Vagina (tissue), 2 donors: ENCODE results near the gene CGNL1. TPM values are rescaled to one million over a fixed set of nuclear protein-coding genes. Genes with fewer than 3 reads are reported as not detected.

ENCODE experiments used
- DNase-seq, 2 donors: peaks; one replicate each; pipeline ENCODE4 v3.0.0-alpha.2; 2017; ENCODE audit errors: extremely low spot score in 2 of 2
- H3K27ac ChIP-seq: fragments of 200-600 bp; sonication (generic); one replicate; pipeline ENCODE4 v1.5.1; 2019
- H3K27me3 ChIP-seq: fragments of 200-600 bp; sonication (generic); one replicate; pipeline ENCODE4 v1.5.1; 2019
- H3K36me3 ChIP-seq, 2 donors: fragments of 200-600 bp; sonication (generic); one replicate each; pipeline ENCODE4 v1.5.1; 2017 to 2019
- H3K4me1 ChIP-seq: fragments of 200-600 bp; sonication (generic); one replicate; pipeline ENCODE4 v1.5.1; 2019
- H3K4me3 ChIP-seq, 2 donors: fragments of 200-600 bp; sonication (generic); 1 replicate in 1 of 2; 2 replicates in 1 of 2; pipeline ENCODE4 v1.5.1; 2016 to 2019
- H3K9me3 ChIP-seq: fragments of 200-600 bp; sonication (generic); one replicate; pipeline ENCODE4 v1.5.1; 2019
- CTCF ChIP-seq, 3 experiments: fragments of 450-650 bp in 2 of 3; fragments of 200-600 bp in 1 of 3; sonication (generic) in 1 of 3; IDR thresholded peaks; one replicate each; pipeline ENCODE4 v1.5.1; 2017 to 2019; ENCODE audit warnings: antibody characterized with exemption in 3 of 3, mild to moderate bottlenecking in 2 of 3, moderate library complexity in 2 of 3
- POLR2A ChIP-seq, 2 donors: fragments of 450-650 bp; IDR thresholded peaks; one replicate each; pipeline ENCODE4 v1.6.1; 2017; ENCODE audit warnings: antibody characterized with exemption in 2 of 2, mild to moderate bottlenecking in 2 of 2, moderate library complexity in 2 of 2
- POLR2AphosphoS5 ChIP-seq, 2 donors: sonication (generic); formaldehyde crosslinking; IDR thresholded peaks; one replicate each; pipeline ENCODE4 v1.9.0; 2017; ENCODE audit warnings: antibody characterized with exemption in 2 of 2, mild to moderate bottlenecking in 2 of 2, low read depth in 1 of 2; ENCODE audit not compliant: insufficient read depth in 1 of 2
- intact Hi-C: fragments of 100-400 bp; cut with DNase I; formaldehyde crosslinking; loops from one replicate; pipeline ENCODE4 v1.15.1; 2023
- total RNA-seq: library from RNA; depleted of rRNA; stranded (reverse); fragments of >200 nt; gene quantifications from one replicate; pipeline ENCODE4 v1.2.3, GENCODE V29; 2016

Gene CGNL1
- total RNA-seq, 1 donor from 2014 or later: 38.3 TPM

- intact Hi-C loops: no loop called here
- H3K27ac ChIP-seq: no peak overlapping the region
- no peak for DNase-seq
- H3K4me3 ChIP-seq: no peak overlapping the region
- no peaks in the 10 kb centered on the region for H3K9me3 ChIP-seq
- peaks cover 40% of the 10 kb centered on the region for H3K4me1 ChIP-seq
- TF ChIP-seq POLR2AphosphoS5 (IDR thresholded peaks at IDR 0.05; ENCODE audit: insufficient read depth in 1 of 2, low read depth in 1 of 2) (no peak), POLR2A (IDR thresholded peaks at IDR 0.05) (no peak), CTCF (IDR thresholded peaks at IDR 0.05) (no peak)
- no peaks in the 10 kb centered on the region for H3K27me3 ChIP-seq
- H3K36me3 ChIP-seq: peaks cover 0 to under 1% of the 10 kb centered on the region in 2 donors
Observed at GRCh38 chr15:57552678-57553334, 176.5 kb downstream of the CGNL1 start.

DNA sequence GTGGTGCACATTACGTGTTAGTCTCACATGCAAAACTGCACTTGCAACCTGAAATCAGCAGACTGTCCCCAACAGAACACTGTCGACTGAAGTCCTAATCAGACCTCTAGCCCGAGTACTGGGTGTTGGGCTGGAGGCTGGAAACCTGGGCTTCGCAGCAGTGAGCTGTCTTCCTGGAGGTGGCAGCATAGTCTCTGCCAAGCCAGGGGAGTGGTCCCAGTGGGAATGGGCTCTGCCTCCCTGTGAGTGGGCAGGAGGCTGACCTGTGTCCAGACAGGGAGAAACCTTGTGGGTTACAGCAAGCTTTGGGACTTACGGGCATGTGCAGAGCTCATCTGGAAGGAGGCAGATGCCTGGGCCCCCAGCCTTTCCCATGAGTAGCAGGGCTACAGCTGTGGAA, 177.2 kb downstream of the CGNL1 start:
- no peak overlapping the region for H3K27ac ChIP-seq
- TF ChIP-seq CTCF (IDR thresholded peaks at IDR 0.05) (no peak), POLR2A (IDR thresholded peaks at IDR 0.05) (no peak), POLR2AphosphoS5 (IDR thresholded peaks at IDR 0.05; ENCODE audit: insufficient read depth in 1 of 2, low read depth in 1 of 2) (no peak)
- intact Hi-C loops: no loop called here

DNA sequence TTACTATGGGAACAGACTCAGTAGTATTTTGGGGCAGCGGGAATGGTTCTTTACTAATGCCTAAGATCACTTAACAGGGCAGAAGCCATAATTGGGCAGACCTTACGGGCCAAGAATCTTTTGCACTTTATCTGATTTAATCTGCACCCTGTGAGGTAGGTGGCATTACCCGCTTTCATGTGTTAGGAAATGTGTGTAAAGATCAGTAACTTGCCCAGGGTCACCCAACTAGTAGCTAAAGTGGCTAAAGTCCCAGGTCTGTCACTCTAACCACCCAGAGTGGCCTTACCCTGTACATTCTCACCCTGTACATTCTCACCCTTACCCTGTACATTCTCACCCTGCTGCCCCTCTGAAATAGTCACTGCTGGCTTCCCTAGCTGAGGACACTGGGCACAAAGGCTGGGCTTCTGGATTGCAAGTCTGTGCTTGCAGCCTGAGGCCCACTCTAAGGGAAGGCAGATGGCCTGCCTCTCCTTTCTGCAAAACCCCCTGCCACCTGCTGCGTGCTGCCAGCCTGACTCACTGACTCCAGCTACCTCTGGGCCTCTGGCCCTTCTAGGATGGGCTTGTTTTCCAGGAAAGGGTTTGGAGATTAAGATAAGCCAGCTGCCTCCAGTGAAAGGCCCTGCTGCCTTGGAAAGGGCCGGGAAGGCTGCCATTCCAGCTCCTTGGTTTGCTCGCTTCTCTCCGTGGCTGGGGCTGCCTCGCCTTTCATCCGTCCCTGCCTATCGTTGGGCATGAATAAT, 177.9 kb downstream of the CGNL1 start:
- intact Hi-C loops: no loop called here
- Histone ChIP-seq H3K4me1 (peaks cover 35% of the 10 kb centered on the region), H3K27ac (no peak overlapping the region), H3K4me3 (no peak overlapping the region), H3K27me3 (no peaks in the 10 kb centered on the region), H3K9me3 (no peaks in the 10 kb centered on the region), H3K36me3 (no peaks in the 10 kb centered on the region)
- no peak for DNase-seq
- TF ChIP-seq CTCF (IDR thresholded peaks at IDR 0.05) (no peak), POLR2AphosphoS5 (IDR thresholded peaks at IDR 0.05; ENCODE audit: insufficient read depth in 1 of 2, low read depth in 1 of 2) (no peak), POLR2A (IDR thresholded peaks at IDR 0.05) (no peak)

More for the DNA sequence above, 177.2 kb downstream of the CGNL1 start:
- peaks cover 40% of the 10 kb centered on the region for H3K4me1 ChIP-seq
- DNase-seq: no peak
- no peak overlapping the region for H3K4me3 ChIP-seq
- H3K36me3 ChIP-seq: no peaks in the 10 kb centered on the region
- no peaks in the 10 kb centered on the region for H3K9me3 ChIP-seq
- no peaks in the 10 kb centered on the region for H3K27me3 ChIP-seq

DNA sequence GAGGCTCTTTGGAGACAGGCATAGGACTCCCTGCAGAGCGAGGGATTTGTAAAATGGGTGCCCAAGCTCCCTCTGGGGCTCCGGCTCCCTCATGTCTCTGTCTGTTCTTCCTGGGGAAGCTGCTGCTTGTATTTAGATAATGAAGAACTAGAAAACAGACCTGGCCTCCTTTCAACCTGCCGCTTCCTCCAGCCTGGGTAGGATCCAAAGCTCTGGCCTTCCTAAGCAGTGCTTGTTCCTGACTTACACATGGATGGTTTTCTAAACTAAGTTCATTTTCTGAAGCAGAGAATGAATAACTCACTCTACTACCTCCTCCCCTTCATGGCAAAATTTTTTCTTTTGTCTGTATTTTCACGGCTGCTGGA, 178.5 kb downstream of the CGNL1 start:
- H3K36me3 ChIP-seq: no peaks in the 10 kb centered on the region
- TF ChIP-seq POLR2A (IDR thresholded peaks at IDR 0.05) (no peak), POLR2AphosphoS5 (IDR thresholded peaks at IDR 0.05; ENCODE audit: insufficient read depth in 1 of 2, low read depth in 1 of 2) (no peak), CTCF (IDR thresholded peaks at IDR 0.05) (no peak)
- no peaks in the 10 kb centered on the region for H3K9me3 ChIP-seq
- H3K27me3 ChIP-seq: no peaks in the 10 kb centered on the region
- H3K4me1 ChIP-seq: peaks cover 31% of the 10 kb centered on the region
- no peak overlapping the region for H3K4me3 ChIP-seq
- intact Hi-C loops: no loop called here
- no peak for DNase-seq
- H3K27ac ChIP-seq: no peak overlapping the region

DNA sequence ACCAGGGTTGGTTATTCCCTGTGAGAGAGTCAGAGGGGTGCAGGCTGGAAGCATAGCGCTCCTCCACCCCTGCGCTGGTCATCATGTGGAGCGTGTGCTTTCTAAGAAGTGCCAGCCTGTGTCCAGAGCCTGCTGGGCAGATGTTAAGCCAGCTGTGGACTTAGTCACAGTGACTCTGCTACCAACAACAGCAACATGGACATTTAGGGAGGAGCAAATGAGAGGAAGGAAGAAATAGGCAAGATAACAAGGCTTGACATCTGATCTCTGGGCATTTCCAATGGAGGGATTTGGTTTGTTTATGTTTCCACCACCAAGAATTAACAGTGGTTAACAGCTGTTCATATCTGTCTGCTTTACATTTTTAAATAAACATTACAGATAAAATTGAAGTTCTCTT, 179.0 kb downstream of the CGNL1 start:
- Histone ChIP-seq H3K4me3 (no peak overlapping the region), H3K27me3 (no peaks in the 10 kb centered on the region), H3K27ac (no peak overlapping the region), H3K4me1 (peaks cover 31% of the 10 kb centered on the region), H3K9me3 (no peaks in the 10 kb centered on the region), H3K36me3 (no peaks in the 10 kb centered on the region)
- intact Hi-C loops: no loop called here
- DNase-seq: no peak
- TF ChIP-seq POLR2AphosphoS5 (IDR thresholded peaks at IDR 0.05; ENCODE audit: insufficient read depth in 1 of 2, low read depth in 1 of 2) (no peak), POLR2A (IDR thresholded peaks at IDR 0.05) (no peak), CTCF (IDR thresholded peaks at IDR 0.05) (no peak)
